Parathyroid adenoma (tissue), 2 donors: ENCODE measurements around the gene HAVCR1.
A peak's percentile ranks its signal among the peaks of the same experiment; 100 is the strongest.
"Not testable (repeated sequence)": the region's sequence is repeated elsewhere in the genome, so short reads cannot be mapped to it uniquely, and the experiment has no call there.

ENCODE experiments used
- H2AFZ ChIP-seq: fragments of 300-600 bp; sonication (generic); one replicate; pipeline ENCODE4 v1.7.0; 2017; ENCODE audit warnings: antibody characterized with exemption, mild to moderate bottlenecking
- H3K27ac ChIP-seq: fragments of 300-600 bp; sonication (generic); one replicate; pipeline ENCODE4 v1.7.0; 2017
- H3K27me3 ChIP-seq: fragments of 300-600 bp; sonication (generic); one replicate; pipeline ENCODE4 v1.7.0; 2017; ENCODE audit warnings: low read length; ENCODE audit not compliant: control insufficient read depth, insufficient read depth
- H3K36me3 ChIP-seq: fragments of 300-600 bp; sonication (generic); one replicate; pipeline ENCODE4 v1.7.0; 2017; ENCODE audit warnings: low read length; ENCODE audit not compliant: control insufficient read depth, insufficient read depth
- H3K4me1 ChIP-seq: fragments of 300-600 bp; sonication (generic); one replicate; pipeline ENCODE4 v1.7.0; 2017; ENCODE audit warnings: control low read depth
- H3K4me2 ChIP-seq: fragments of 300-600 bp; sonication (generic); one replicate; pipeline ENCODE4 v1.7.0; 2017; ENCODE audit warnings: low read length
- H3K4me3 ChIP-seq: fragments of 300-600 bp; sonication (generic); one replicate; pipeline ENCODE4 v1.7.0; 2017; ENCODE audit warnings: low read depth, low read length
- H3K79me2 ChIP-seq: fragments of 300-600 bp; sonication (generic); one replicate; pipeline ENCODE4 v1.7.0; 2017; ENCODE audit warnings: control low read depth
- H3K9ac ChIP-seq: fragments of 300-600 bp; sonication (generic); one replicate; pipeline ENCODE4 v1.7.0; 2017; ENCODE audit warnings: mild to moderate bottlenecking
- H3K9me3 ChIP-seq: fragments of 300-600 bp; sonication (generic); one replicate; pipeline ENCODE4 v1.7.0; 2017; ENCODE audit warnings: low read length; ENCODE audit not compliant: control insufficient read depth
- CTCF ChIP-seq: fragments of 300-600 bp; sonication (generic); IDR thresholded peaks from one replicate; pipeline ENCODE4 v1.7.0; 2017; ENCODE audit warnings: antibody characterized with exemption, mild to moderate bottlenecking
- donor health status: primary hyperparathyroidism.

The HAVCR1 gene

GRCh38 chr5:157030692-157031091 lies 28.2 kb downstream of the HAVCR1 start:
- no peaks in the 10 kb centered on the region for H3K9me3 ChIP-seq
- H2AFZ ChIP-seq, result no peak overlapping the region
- H3K4me3 ChIP-seq, result no peak overlapping the region
- no peak for TF ChIP-seq CTCF
- H3K36me3 ChIP-seq, result no peaks in the 10 kb centered on the region
- H3K27me3 ChIP-seq, result no peaks in the 10 kb centered on the region
- H3K79me2 ChIP-seq, result no peaks in the 10 kb centered on the region
- H3K4me2 ChIP-seq, result no peak overlapping the region
- no peak overlapping the region for H3K9ac ChIP-seq
- no peaks in the 10 kb centered on the region for H3K4me1 ChIP-seq
- no peak overlapping the region for H3K27ac ChIP-seq

- Histone ChIP-seq H3K4me3 (no peak overlapping the region), H3K9me3 (no peaks in the 10 kb centered on the region), H3K27ac (no peak overlapping the region), H3K4me1 (no peaks in the 10 kb centered on the region), H3K4me2 (no peak overlapping the region), H3K79me2 (no peaks in the 10 kb centered on the region), H3K9ac (no peak overlapping the region), H3K36me3 (no peaks in the 10 kb centered on the region), H3K27me3 (no peaks in the 10 kb centered on the region), H2AFZ (no peak overlapping the region)
- no peak for TF ChIP-seq CTCF
Observed at GRCh38 chr5:157029457-157029856, 29.5 kb downstream of the HAVCR1 start.

- not testable (repeated sequence) for H3K4me1 ChIP-seq, H3K36me3 ChIP-seq, H3K9ac ChIP-seq, H2AFZ ChIP-seq, H3K27me3 ChIP-seq, H3K27ac ChIP-seq, H3K4me2 ChIP-seq, H3K9me3 ChIP-seq, H3K4me3 ChIP-seq, H3K79me2 ChIP-seq
Observed at GRCh38 chr5:157027663-157028062, 31.3 kb downstream of the HAVCR1 start.

- Histone ChIP-seq H3K4me1 (no peaks in the 10 kb centered on the region), H3K27me3 (no peaks in the 10 kb centered on the region), H3K9me3 (no peaks in the 10 kb centered on the region), H3K4me3 (no peak overlapping the region), H2AFZ (no peak overlapping the region), H3K27ac (no peak overlapping the region), H3K9ac (no peak overlapping the region), H3K4me2 (no peak overlapping the region), H3K36me3 (no peaks in the 10 kb centered on the region), H3K79me2 (no peaks in the 10 kb centered on the region)
- TF ChIP-seq CTCF, result peak; percentile 33
Observed at GRCh38 chr5:157026789-157027424, 32.0 kb downstream of the HAVCR1 start.

- H3K27me3 ChIP-seq, result no peaks in the 10 kb centered on the region
- H3K9me3 ChIP-seq, result no peaks in the 10 kb centered on the region
- H3K9ac ChIP-seq, result no peak overlapping the region
- H3K79me2 ChIP-seq, result no peaks in the 10 kb centered on the region
- no peaks in the 10 kb centered on the region for H3K36me3 ChIP-seq
- no peaks in the 10 kb centered on the region for H3K4me1 ChIP-seq
- H2AFZ ChIP-seq, result no peak overlapping the region
- no peak overlapping the region for H3K27ac ChIP-seq
- TF ChIP-seq CTCF, result no peak
- H3K4me2 ChIP-seq, result no peak overlapping the region
- no peak overlapping the region for H3K4me3 ChIP-seq
Observed at GRCh38 chr5:157025093-157025698, 33.7 kb downstream of the HAVCR1 start.
